Upper lobe of left lung (tissue), 6 donors: ENCODE results near the gene PBX3. TPM values are rescaled to one million over a fixed set of nuclear protein-coding genes. Genes with fewer than 3 reads are reported as not detected.

Experiments
- ATAC-seq, 2 donors: fragments of 200-7000 bp; cut with Tn5 transposase; one replicate each; pipeline ENCODE4 v1.9.1; 2022; ENCODE audit warnings: mild to moderate bottlenecking in 2 of 2, moderate library complexity in 2 of 2; ENCODE audit not compliant: low FRiP score in 2 of 2
- DNase-seq, 2 donors: peaks; one replicate each; pipeline ENCODE4 v3.0.0-alpha.2; 2019 to 2020
- H3K27ac ChIP-seq, 4 donors: fragments of 200-600 bp; sonication (generic); one replicate each; pipeline ENCODE4 v1.5.1; 2016 to 2019
- H3K27me3 ChIP-seq, 4 donors: fragments of 200-600 bp; sonication (generic); one replicate each; pipeline ENCODE4 v1.5.1; 2017 to 2019
- H3K36me3 ChIP-seq, 4 donors: fragments of 200-600 bp; sonication (generic); one replicate each; pipeline ENCODE4 v1.5.1; 2016 to 2019
- H3K4me1 ChIP-seq, 4 donors: fragments of 200-600 bp; sonication (generic); one replicate each; pipeline ENCODE4 v1.5.1; 2018 to 2019
- H3K4me3 ChIP-seq, 4 donors: fragments of 200-600 bp; sonication (generic); one replicate each; pipeline ENCODE4 v1.5.1; 2017 to 2019; ENCODE audit warnings: mild to moderate bottlenecking in 2 of 4, moderate library complexity in 1 of 4
- H3K9me3 ChIP-seq, 4 donors: fragments of 200-600 bp; sonication (generic); one replicate each; pipeline ENCODE4 v1.5.1; 2018 to 2019
- CTCF ChIP-seq, 6 experiments: fragments of 450-650 bp in 4 of 6; fragments of 200-600 bp in 2 of 6; sonication (generic) in 2 of 6; IDR thresholded peaks; one replicate each; pipeline ENCODE4 v1.5.1; 2016 to 2019; ENCODE audit warnings: antibody characterized with exemption in 6 of 6
- EP300 ChIP-seq, 4 donors: sonication (generic); formaldehyde crosslinking; IDR thresholded peaks; one replicate each; pipeline ENCODE4 v1.5.1; 2017; ENCODE audit warnings: antibody characterized with exemption in 4 of 4, control low read depth in 2 of 4
- POLR2A ChIP-seq, 4 donors: fragments of 450-650 bp; IDR thresholded peaks; one replicate each; pipeline ENCODE4 v1.5.1; 2016 to 2017; ENCODE audit warnings: antibody characterized with exemption in 4 of 4, mild to moderate bottlenecking in 2 of 4
- POLR2AphosphoS5 ChIP-seq, 2 donors: sonication (generic); formaldehyde crosslinking; IDR thresholded peaks; one replicate each; pipeline ENCODE4 v1.5.1; 2017; ENCODE audit warnings: antibody characterized with exemption in 2 of 2
- WGBS, 2 donors: methylation state at CpG; one replicate each; pipeline ENCODE4 v1.1.5; 2017 to 2018; 5-methylcytosine and 5-hydroxymethylcytosine counted together
- total RNA-seq, 6 donors: library from RNA; depleted of rRNA in 4 of 6; stranded (reverse); fragments of >200 nt in 4 of 6; gene quantifications; one replicate each; pipeline versions ENCODE4 v1.1.0 to v1.2.1, GENCODE V29; 2016 to 2021
- donor health status: DM: no; HTN: no; CAD: no; lungs with moderate emphysema.
- donor health status: DM: no; HTN: yes; CAD: no; lungs with severe emphysema.

Gene PBX3
- total RNA-seq, 6 donors from 2014 or later = 25.7 to 57.6 (median 41.9) TPM

- Histone ChIP-seq H3K4me1 (no peaks in the 10 kb centered on the region), H3K27ac (no peak overlapping the region), H3K27me3 (no peaks in the 10 kb centered on the region), H3K4me3 (no peak overlapping the region), H3K9me3 (peaks cover 0 to 5% (median 0%) of the 10 kb centered on the region in 4 donors), H3K36me3 (no peaks in the 10 kb centered on the region)
- ATAC-seq = no peak
- DNase-seq = no peak
- 92 to 95% methylated on average over 9 of the region's 9 CpGs for WGBS, 2 donors
- TF ChIP-seq CTCF (IDR thresholded peaks at IDR 0.05) = no peak
- TF ChIP-seq POLR2AphosphoS5 (IDR thresholded peaks at IDR 0.05) = no peak
- TF ChIP-seq POLR2A (IDR thresholded peaks at IDR 0.05) = no peak
- no peak for TF ChIP-seq EP300 (IDR thresholded peaks at IDR 0.05)
Observed at GRCh38 chr9:125949703-125950460, 202.7 kb downstream of the PBX3 start.

GRCh38 chr9:125950880-125951471 is 203.8 kb downstream of the PBX3 start:
- no peak for ATAC-seq

GRCh38 chr9:125953314-125954019 is 206.3 kb downstream of the PBX3 start:
- TF ChIP-seq EP300 (IDR thresholded peaks at IDR 0.05) = no peak
- no peak for TF ChIP-seq POLR2A (IDR thresholded peaks at IDR 0.05)
- TF ChIP-seq CTCF (IDR thresholded peaks at IDR 0.05) = no peak
- TF ChIP-seq POLR2AphosphoS5 (IDR thresholded peaks at IDR 0.05) = no peak
- no peak for ATAC-seq
- DNase-seq = no peak
- Histone ChIP-seq H3K4me3 (no peak overlapping the region), H3K27ac (no peak overlapping the region), H3K4me1 (no peaks in the 10 kb centered on the region), H3K27me3 (no peaks in the 10 kb centered on the region), H3K9me3 (no peaks in the 10 kb centered on the region), H3K36me3 (no peaks in the 10 kb centered on the region)
- 91 to 94% methylated on average over 12 of the region's 12 CpGs for WGBS, 2 donors

More at GRCh38 chr9:125950880-125951471, 203.8 kb downstream of the PBX3 start:
- no peak overlapping the region for H3K4me3 ChIP-seq
- TF ChIP-seq POLR2A (IDR thresholded peaks at IDR 0.05) = no peak
- no peak for TF ChIP-seq EP300 (IDR thresholded peaks at IDR 0.05)
- no peak for TF ChIP-seq CTCF (IDR thresholded peaks at IDR 0.05)
- TF ChIP-seq POLR2AphosphoS5 (IDR thresholded peaks at IDR 0.05) = no peak
- no peaks in the 10 kb centered on the region for H3K27me3 ChIP-seq
- no peak overlapping the region for H3K27ac ChIP-seq
- H3K36me3 ChIP-seq = no peaks in the 10 kb centered on the region
- H3K9me3 ChIP-seq = peaks cover 0 to 2% (median 0%) of the 10 kb centered on the region in 4 donors
- no peaks in the 10 kb centered on the region for H3K4me1 ChIP-seq
- DNase-seq = no peak
- 89 to 94% methylated on average over 4 of the region's 4 CpGs for WGBS, 2 donors

GRCh38 chr9:125956102-125956501 is 208.9 kb downstream of the PBX3 start:
- no peak overlapping the region for H3K27ac ChIP-seq
- ATAC-seq = no peak
- no peaks in the 10 kb centered on the region for H3K27me3 ChIP-seq
- H3K4me1 ChIP-seq = no peaks in the 10 kb centered on the region
- peaks cover 0 to 5% (median 0%) of the 10 kb centered on the region in 4 donors for H3K36me3 ChIP-seq
- H3K4me3 ChIP-seq = no peak overlapping the region
- 96 to 97% methylated on average over 5 of the region's 5 CpGs for WGBS, 2 donors
- TF ChIP-seq CTCF (IDR thresholded peaks at IDR 0.05) = no peak
- TF ChIP-seq POLR2A (IDR thresholded peaks at IDR 0.05) = no peak
- no peak for TF ChIP-seq POLR2AphosphoS5 (IDR thresholded peaks at IDR 0.05)
- TF ChIP-seq EP300 (IDR thresholded peaks at IDR 0.05) = no peak
- DNase-seq = no peak
- no peaks in the 10 kb centered on the region for H3K9me3 ChIP-seq
